Gastrocnemius medialis (tissue), 4 donors: ENCODE results near the gene COL19A1.

Source experiments
- POLR2A ChIP-seq, 2 donors: fragments of 450-650 bp; IDR thresholded peaks; one replicate each; pipeline ENCODE4 v1.6.1; 2017; ENCODE audit warnings: antibody characterized with exemption in 2 of 2, mild to moderate bottlenecking in 2 of 2, moderate library complexity in 2 of 2
- TF ChIP-seq, protein P1 (sequence below), 5 experiments: fragments of 450-650 bp in 3 of 5; fragments of 200-600 bp in 2 of 5; sonication (generic) in 2 of 5; IDR thresholded peaks in 4 of 5; conservative IDR thresholded peaks in 1 of 5; 1 replicate in 4 of 5; 2 replicates in 1 of 5; pipeline ENCODE4 v1.5.1; 2016 to 2019; ENCODE audit warnings: antibody characterized with exemption in 5 of 5, mild to moderate bottlenecking in 3 of 5, moderate library complexity in 3 of 5

- TF ChIP-seq POLR2A (IDR thresholded peaks at IDR 0.05): no peak
- TF ChIP-seq, protein P1, sequence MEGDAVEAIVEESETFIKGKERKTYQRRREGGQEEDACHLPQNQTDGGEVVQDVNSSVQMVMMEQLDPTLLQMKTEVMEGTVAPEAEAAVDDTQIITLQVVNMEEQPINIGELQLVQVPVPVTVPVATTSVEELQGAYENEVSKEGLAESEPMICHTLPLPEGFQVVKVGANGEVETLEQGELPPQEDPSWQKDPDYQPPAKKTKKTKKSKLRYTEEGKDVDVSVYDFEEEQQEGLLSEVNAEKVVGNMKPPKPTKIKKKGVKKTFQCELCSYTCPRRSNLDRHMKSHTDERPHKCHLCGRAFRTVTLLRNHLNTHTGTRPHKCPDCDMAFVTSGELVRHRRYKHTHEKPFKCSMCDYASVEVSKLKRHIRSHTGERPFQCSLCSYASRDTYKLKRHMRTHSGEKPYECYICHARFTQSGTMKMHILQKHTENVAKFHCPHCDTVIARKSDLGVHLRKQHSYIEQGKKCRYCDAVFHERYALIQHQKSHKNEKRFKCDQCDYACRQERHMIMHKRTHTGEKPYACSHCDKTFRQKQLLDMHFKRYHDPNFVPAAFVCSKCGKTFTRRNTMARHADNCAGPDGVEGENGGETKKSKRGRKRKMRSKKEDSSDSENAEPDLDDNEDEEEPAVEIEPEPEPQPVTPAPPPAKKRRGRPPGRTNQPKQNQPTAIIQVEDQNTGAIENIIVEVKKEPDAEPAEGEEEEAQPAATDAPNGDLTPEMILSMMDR (IDR thresholded peaks at IDR 0.05 in 4 of 5, conservative IDR thresholded peaks at IDR 0.05 in 1 of 5): no peak
Observed at GRCh38 chr6:70168681-70169377, 302.5 kb downstream of the COL19A1 start.
